ENCODE data around the gene OSBPL1A.

The OSBPL1A gene

GRCh38 chr18:24127735-24128134 is 269.9 kb downstream of the OSBPL1A start:
- DNase-seq (ENCODE audit: low read depth, low spot score): no peak

DNA sequence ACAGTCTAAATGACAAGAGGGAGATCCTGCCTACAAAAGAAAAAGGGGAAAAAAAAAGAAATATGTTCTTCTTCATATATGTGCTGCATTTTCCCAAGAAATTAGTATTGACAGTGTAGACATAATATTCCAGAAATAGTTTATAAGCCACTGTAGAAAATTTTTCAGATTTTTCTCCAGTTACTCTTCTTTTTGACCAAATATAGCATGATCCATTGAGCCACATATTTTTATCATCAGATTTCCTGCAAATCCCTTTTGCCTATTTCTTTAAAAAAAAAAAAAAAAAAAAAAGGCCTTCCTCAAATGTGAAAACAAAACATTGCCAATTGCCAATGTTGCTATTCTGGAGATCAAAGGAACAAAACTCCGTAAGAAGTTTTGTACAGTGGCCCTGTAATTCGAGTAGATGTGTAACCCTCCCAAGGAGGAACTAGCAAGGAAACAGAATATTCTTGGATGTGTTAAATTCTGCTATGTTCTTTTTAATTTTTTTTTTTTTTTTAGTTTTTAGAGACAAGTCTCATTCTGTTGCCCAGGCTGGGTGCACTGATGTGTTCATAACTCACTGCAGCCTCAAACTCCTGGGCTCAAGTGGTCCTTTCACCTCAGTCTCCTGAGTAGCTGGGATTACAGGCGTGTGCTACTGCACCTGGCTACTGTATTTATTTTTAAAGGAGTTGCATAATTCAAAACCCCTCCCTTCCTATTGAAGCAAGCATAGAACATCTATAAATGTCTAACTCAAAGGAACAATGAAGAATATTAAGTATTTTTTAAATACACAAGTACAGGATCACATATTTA is 271.3 kb downstream of the OSBPL1A start:
- DNase-seq (ENCODE audit: low read depth, low spot score): no peak

DNA sequence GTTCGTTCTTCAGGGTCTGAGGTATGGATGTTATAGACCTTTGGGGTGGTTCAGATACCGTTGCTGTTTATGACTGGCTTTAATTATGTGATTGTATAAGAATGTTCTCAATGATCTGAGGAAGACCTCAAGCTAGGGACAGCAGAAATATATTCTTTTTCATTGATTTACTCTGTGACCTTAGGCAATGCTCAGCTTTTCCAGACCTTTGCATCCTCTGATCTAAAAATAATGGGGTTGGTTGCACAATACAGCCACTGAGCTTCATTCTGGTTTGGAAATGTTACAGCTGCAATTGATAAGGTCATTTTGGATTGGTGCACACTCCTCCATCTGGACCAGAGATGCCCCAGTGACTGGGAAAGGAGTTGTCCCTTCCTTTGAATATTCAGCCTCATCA is 276.0 kb downstream of the OSBPL1A start:
- no peak for DNase-seq (ENCODE audit: low read depth, low spot score)

- no peak for DNase-seq (ENCODE audit: low read depth, low spot score)
Measured at GRCh38 chr18:24120676-24121075, 276.9 kb downstream of the OSBPL1A start.

DNA sequence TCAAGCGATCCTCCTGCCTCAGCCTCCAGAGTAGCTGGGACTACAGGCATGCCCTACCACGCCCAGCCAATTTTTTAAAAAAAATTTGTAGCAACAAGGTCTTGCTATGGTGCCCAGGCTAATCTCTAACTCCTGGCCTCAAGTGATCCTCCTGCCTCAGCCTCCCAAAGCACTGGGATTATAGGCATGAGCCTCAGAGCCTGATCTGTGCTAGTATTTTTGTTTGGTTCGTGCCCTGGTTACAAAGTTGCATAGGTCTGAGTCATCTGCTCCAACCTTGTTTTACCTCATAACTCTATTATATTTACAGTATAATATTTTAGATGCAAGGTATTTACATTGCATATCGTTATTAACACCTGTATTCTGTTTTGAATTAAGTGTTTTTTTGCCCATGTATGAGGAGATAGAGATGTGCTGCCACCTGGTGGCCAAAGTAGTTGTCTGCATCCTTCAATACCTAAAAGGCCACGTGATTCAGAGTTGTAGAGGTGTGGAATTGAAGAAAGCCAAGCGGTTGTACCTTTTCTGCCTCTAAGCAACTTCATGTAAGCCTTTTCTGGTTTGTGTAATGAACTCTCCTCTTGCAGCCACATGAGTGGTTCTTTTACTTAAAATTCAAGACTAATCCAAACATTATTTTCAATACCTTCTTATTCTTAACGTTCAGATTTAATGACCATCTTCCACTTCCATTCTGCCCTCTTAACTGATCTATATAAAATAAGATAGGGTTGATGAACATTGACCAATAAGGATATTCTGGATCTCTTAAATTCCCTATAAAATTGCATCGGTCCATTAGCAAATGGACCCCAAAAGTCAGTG is 278.7 kb downstream of the OSBPL1A start:
- DNase-seq (ENCODE audit: low read depth, low spot score): no peak

- no peak for DNase-seq (ENCODE audit: low read depth, low spot score)
Measured at GRCh38 chr18:24115628-24116027, 282.0 kb downstream of the OSBPL1A start.

DNA sequence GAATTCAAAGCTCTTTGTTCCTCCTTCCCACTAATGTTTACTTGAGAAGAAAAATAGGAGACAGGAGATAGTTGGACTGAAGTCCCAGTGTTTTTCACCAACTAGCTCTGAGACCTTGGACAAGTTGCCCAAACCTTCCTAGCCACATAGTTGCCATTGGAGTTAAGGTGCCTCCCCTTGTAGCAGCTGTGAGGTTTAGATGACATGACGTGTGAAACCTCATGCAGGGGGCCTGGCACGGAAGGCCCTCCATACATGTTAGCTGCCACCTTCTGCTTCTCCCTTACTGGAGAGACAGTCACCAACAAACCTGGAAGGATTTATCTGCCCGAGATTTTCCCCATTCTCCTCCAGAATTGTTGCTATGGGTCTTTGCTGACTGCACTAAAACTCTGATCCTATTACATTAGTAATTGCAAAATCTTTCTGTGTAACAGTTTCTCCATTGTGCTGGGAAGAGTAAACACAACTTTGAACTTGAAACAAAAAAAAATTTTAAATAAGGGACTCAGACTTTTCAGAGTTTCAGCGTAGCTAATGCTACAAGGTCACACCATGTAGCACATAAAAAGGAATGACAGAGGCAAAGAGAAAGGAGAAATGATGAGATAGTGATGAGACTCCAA is 282.6 kb downstream of the OSBPL1A start:
- DNase-seq (ENCODE audit: low read depth, low spot score): no peak

DNA sequence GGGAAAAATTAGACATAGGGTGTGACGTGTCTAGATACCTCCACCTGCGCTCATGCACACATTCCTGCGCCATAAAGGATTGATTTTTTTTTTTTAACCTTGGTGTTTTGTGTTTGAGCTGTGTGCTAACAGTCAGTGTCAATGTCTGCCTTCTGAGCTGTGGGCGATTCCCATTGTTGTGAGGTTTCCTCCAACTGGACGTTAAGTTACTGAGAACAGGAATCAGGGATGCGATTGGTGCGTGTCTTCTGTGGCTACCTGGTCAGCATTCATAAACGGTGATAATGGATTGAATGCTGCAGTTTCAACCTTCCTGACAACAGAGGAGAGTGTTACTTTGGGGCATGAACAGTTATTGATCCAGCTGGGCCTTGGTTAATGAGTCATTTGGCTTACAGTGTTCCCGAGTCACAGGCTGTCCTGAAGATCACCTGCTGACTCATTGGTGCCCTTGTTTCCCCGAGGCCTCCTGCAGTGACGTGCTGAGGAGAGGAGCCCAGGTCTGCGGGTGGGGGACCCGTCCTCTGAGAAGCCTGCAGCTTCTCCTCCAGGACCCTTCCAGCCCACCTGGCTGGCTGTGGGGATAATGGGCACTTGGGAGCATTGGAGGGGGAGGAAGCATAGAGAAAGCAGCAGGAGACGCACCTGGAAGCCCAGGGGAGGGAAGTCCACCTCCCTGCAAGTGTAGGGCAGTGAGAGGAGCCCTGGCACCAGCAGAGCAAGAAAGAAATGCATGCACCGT is 284.6 kb downstream of the OSBPL1A start:
- DNase-seq (ENCODE audit: low read depth, low spot score): no peak

DNA sequence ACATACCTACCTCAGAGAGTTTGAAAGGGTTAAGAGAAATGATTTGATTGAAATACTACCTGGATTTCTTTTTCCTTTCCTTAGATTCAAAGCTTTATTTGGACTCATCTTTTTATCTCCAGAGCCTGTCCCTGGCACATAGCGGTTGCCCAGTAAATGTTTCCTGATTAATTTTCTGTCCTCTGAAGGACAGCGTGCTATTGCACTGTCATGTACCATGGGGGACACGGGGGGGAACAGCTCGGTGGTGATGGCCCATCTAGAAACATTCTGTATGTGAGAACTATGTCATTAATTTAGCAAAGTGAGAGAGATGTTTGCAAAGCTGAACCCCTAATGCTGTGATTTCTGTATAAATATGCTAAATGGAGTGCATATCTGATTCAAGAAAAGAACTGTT is 285.2 kb downstream of the OSBPL1A start:
- DNase-seq (ENCODE audit: low read depth, low spot score): no peak
